Stimulated activated CD8-positive, alpha-beta memory T cell treated with anti-CD3 and anti-CD28 coated beads, Interleukin-4, amount 100 ng/mL, for 24 hours (primary cell): ENCODE measurements around the gene MEI1.
A peak's percentile ranks its signal among the peaks of the same experiment; 100 is the strongest.

Experiments used
- DNase-seq: peaks from one replicate; pipeline ENCODE4 v3.0.0-alpha.2; 2020; ENCODE audit warnings: low read depth

The MEI1 gene

GRCh38 chr22:41787331-41787730 is 88.0 kb downstream of the MEI1 start:
- DNase-seq = no peak

- DNase-seq = no peak
Measured at GRCh38 chr22:41793871-41794270, 94.6 kb downstream of the MEI1 start.

- no peak for DNase-seq
Measured at GRCh38 chr22:41798736-41799135, 99.4 kb downstream of the MEI1 start.

GRCh38 chr22:41799486-41800347 is 100.4 kb downstream of the MEI1 start:
- no peak for DNase-seq

- DNase-seq = peak; percentile 88
Measured at GRCh38 chr22:41800348-41801146, 101.2 kb downstream of the MEI1 start, which contains the start of gene CCDC134. CCDC134 (plus strand) TSS chr22:41800679; CDS start chr22:41808891, 8,212 bp downstream.

- DNase-seq = no peak
Measured at GRCh38 chr22:41801147-41801819, 102.0 kb downstream of the MEI1 start.

- no peak for DNase-seq
Measured at GRCh38 chr22:41801886-41802285, 102.6 kb downstream of the MEI1 start.

GRCh38 chr22:41805639-41806038 is 106.3 kb downstream of the MEI1 start:
- DNase-seq = no peak

- no peak for DNase-seq
Measured at GRCh38 chr22:41808400-41808799, 109.1 kb downstream of the MEI1 start.

GRCh38 chr22:41810022-41810421 is 110.7 kb downstream of the MEI1 start:
- DNase-seq = no peak

- DNase-seq = no peak
Measured at GRCh38 chr22:41812805-41813545, 113.7 kb downstream of the MEI1 start.

GRCh38 chr22:41813726-41814410 is 114.6 kb downstream of the MEI1 start:
- no peak for DNase-seq

- DNase-seq = no peak
Measured at GRCh38 chr22:41815716-41816115, 116.4 kb downstream of the MEI1 start.

GRCh38 chr22:41816241-41816640 is 116.9 kb downstream of the MEI1 start:
- no peak for DNase-seq

GRCh38 chr22:41816871-41817270 is 117.6 kb downstream of the MEI1 start:
- DNase-seq = no peak

- no peak for DNase-seq
Measured at GRCh38 chr22:41818011-41818410, 118.7 kb downstream of the MEI1 start.

GRCh38 chr22:41818596-41818995 is 119.3 kb downstream of the MEI1 start:
- no peak for DNase-seq

GRCh38 chr22:41819257-41819656 is 120.0 kb downstream of the MEI1 start:
- no peak for DNase-seq

- DNase-seq = no peak
Measured at GRCh38 chr22:41820447-41820846, 121.1 kb downstream of the MEI1 start.

GRCh38 chr22:41821471-41822316 is 122.4 kb downstream of the MEI1 start:
- no peak for DNase-seq
